Astrocyte of the hippocampus (primary cell): ENCODE data around the gene LPO.
A peak's percentile ranks its signal among the peaks of the same experiment; 100 is the strongest.

Source experiments
- DNase-seq: peaks from one replicate; pipeline ENCODE4 v3.0.0; 2011; ENCODE audit warnings: low read depth, low spot score

The LPO gene

DNA sequence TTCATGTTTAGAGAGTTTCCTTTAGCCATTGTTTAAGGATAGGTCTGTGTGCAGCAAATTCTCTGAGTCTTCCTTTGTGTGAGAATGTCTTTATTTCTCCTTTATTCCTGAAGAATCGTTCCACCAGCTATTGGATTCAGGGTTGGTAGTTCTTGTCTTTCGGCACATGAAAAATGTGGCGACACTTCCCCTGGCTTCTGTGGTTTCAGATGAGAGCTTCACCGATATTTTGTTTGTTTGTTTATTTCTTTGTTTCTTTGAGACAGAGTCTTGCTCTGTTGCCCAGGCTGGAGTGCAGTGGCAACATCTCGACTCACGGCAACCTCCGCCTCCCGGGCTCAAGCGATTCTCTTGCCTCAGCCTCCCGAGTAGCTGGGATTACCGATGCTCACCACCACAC lies 23.8 kb downstream of the LPO start:
- DNase-seq = no peak

DNA sequence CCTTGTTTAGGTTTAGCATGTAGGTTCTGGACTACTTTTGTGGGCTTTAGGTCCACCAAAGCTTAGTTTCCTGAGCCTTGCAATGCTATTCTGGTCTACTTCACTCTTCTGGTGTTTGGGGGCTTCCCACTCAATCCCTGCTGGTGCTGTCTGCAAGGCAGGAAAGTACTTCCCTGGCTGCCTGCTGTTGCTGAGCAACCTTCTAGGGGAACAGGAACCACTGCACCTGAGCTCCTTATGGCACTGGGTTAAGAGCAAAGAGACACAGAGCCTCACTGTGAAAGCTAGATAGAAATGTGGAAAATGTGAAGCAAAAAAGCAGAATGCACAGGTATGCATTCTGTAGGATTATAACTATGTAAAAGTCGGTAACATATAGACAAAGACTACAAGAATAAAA lies 25.4 kb downstream of the LPO start:
- no peak for DNase-seq

DNA sequence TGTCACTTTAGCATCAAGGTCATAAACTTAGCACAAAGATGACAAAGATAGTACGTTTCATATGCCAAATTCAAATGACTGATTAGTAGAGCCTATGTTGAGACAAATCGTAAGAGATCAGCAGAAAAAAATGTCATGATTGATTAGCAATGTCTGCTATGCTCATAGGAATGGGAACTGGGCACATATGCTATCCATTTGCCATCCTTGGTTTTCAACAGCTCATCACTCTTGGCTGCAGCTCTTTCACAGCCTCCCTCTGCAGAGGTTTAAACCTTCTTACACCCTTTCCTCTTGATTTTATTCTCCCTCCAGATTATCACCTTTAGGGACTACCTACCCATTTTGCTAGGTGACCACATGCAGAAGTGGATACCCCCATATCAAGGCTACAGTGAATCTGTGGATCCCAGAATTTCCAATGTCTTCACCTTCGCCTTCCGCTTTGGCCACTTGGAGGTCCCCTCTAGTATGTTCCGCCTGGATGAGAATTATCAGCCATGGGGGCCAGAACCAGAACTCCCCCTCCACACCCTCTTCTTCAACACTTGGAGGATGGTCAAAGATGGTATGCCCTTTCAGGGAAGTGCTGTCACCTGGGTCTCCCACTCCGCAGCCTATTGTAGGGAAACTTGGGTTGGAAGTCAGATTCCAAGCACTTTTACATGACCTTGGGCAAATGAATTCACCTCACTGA lies 26.2 kb downstream of the LPO start:
- no peak for DNase-seq

DNA sequence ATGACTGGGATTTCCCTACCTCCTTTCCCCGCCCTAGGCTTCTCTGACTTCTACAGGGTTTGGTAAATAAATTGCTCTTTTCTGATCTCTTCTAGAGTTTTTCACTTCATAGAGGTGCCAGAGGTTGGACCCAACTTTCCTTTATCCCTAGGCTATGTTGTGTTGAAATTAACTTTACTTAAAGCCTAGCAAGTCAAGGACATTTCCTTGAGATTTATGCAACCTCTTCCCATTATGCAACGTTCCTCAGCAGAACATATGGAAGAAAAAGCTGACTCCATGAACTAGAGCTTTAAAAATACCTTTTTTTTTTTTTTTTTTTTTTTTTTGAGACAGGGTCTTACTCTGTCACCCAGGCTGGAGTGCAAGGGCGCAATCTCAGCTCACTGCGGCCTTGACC lies 26.9 kb downstream of the LPO start:
- no peak for DNase-seq

DNA sequence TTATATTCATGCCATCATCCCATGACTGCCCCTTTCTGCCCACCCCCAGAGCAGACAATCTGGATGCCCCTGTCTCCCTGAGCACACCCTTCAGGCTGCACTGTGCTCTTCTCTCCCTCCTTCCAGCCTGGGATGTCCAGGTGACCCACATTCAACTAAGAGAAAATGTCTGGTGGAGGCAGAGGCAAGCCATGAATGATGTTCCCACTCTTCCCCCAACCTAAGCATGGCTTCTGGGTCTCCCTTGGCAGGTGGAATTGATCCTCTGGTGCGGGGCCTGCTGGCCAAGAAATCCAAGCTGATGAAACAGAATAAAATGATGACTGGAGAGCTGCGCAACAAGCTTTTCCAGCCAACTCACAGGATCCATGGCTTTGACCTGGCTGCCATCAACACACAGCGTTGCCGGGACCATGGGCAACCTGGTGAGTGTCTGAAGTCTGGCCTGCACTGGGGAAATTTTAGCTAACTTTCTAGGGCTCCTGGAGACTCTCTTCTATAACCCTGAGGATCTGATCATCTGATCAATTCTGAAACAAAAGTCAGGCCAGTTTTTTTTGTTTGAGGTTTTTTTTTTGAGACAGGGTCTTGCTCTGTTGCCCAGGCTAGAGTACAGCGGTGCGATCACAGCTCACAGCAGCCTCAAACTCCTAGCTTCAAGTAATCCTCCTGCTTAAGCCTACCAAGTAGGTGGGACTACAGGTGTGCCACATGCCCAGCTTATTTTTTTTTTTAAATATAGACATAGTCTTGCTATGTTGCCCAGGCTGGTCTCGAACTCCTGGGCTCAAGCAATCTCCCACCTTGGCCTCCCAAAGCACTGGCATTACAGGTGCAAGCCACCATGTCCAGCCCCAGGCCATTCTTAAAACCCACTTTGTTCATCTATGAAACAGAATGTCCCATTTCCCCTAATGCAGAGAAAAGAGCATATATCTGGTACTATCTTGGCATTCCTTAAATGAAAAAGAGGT lies 27.8 kb downstream of the LPO start:
- no peak for DNase-seq

DNA sequence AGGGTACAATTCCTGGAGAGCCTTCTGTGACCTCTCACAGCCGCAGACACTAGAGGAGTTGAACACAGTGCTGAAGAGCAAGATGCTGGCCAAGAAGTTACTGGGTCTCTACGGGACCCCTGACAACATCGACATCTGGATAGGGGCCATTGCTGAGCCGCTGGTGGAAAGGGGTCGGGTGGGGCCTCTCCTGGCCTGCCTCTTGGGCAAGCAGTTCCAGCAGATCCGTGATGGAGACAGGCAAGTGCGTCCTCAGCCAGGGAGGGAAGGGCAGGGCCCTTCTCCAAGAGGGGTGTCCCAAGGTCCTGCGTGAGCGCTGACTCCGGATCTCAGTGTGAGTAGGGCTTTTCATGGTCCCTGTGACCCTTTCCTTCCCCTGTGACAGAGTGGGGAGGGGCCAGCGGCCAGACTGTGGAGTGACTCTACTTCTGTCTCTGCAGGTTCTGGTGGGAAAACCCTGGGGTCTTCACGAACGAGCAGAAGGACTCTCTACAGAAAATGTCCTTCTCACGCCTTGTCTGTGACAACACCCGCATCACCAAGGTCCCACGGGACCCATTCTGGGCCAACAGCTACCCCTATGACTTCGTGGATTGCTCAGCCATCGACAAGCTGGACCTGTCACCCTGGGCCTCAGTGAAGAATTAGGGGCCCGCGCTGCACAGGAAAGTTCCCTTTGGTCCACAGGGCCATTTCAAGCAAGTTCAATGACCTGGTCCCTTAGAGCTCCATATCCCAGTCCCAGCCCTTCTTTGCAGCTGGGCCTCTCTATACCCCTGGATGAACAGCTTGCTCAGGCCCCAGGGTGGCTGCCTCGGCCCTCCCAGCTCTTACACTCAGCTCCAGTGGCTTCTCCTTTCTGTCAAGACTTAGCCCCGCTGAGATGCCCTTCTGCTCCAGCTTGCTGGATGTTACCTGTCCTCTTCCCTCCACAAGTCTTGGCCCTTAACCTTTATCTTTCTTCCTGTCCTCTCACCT lies 29.3 kb downstream of the LPO start:
- DNase-seq = no peak

DNA sequence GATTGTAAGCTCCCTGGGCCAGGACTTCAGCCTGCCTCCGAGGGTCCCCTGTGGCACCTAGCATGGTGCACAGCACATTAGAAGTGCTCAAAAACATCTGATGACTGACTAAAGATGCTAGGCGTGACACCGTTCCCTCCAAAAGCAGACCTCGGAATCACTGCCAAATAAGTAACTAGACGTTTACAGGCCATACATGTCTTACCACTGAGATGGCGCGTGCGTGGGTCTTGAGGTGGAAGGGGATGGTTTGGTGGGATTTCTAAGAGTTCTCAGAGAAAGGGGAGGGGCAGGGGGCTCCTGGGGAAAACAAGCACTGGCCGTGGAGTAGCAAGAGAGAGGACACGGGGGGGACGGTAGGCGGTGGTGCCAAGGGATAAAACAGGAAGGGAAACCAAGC lies 29.9 kb downstream of the LPO start:
- no peak for DNase-seq

DNA sequence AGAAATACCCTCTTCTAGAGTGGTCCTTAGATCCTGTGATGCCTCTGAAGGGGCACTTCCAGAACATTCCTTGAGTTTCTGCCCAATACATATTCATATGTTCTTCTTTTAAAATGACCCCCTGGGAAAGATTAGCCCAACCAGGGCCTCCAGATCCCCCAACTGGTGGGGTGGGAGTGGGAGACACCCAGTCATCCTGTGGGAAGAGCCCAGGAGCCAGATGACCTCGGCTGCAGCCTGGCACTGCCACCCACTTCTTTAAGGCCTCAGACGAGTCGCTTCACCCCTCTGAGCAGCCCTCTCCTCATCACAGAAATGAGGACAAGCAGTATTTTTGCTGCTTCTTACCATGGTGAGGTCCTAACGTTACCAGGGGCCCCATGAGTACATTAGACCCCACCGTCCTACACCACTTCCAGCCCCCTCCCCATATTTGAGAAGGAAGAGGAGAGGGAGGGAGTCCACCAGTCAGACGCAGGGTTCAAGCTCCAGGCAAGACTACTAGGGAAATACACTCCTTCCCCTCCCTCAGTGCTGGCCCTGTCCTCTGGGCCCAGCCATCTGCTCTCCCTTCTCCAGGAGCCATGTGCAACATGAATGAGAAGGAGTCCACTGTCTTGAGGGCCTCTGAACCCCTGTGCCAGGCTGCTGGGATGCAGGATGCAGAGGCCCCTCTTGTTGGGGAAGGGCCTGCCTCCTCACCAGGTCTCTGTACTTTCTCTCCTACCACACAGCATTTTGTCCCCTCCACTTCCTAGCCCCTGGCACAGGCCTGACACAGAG lies 30.6 kb downstream of the LPO start:
- DNase-seq = no peak

DNA sequence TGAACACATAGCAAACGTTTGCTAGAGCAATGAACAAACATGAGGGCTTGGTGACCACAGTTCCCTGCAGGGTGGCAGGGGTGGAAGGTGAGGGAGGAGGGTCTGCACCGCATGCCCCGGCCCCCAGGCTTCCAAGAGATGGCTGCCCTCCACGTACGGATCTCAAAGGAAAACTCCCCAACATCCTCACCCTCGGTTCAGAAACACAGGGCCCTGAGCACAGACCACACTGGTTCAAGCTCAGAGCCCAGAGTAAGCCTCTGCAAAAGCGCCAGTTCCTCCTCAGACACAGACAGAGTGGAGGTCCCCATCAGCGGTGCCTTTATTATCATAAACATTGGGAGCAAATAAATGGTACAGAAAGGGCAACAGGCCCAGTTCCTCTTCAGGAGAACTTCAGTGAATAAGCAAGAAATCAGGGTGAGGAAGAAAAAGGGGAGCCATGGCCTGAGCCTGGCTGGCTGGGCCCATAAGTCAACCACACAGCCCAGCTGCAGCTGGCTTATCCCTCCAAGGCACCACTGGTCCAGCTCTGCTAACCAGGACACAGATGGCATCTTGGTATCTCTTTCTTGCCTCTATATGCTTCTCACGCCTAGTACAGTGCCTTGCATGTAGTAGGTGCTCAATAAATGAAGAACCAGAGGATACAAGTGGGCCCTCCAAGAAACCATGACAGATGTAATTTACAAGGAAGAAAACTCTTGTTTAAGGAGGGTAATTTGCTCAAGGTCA lies 31.3 kb downstream of the LPO start:
- no peak for DNase-seq

DNA sequence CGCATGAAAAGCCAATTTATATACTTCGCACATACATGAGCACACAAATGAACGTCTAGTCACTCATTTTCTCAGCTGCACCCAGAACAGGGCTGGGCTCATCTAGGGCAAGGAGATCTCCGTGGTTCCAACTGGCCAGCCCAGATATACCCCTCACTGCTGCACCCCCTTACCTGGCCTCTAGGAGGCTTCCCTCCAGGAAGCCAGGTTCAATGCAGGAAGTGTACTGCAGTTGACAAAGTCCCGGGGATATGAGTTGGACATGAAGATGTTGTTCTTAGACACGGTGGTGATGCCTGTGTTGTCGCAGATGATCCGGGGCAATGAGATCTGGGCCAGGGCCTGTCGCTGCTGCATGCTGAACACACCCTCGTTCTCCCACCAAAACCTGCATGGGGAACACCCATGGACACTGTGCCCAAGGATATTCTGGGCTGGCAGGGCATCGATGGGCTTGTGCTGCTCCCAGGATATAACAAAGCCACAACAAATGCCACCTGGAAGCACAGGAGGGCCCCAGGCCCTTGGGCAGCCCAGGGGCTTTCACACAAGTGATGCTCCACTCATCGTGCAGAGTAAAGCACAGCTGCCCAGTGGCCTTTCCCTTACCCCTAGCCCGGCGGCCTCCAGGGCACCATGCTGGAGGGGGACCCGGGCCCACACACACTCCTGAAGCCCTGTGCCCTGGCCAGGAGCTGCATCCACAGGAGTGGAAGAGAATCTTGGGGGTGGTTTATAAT lies 32.3 kb downstream of the LPO start:
- DNase-seq = no peak

DNA sequence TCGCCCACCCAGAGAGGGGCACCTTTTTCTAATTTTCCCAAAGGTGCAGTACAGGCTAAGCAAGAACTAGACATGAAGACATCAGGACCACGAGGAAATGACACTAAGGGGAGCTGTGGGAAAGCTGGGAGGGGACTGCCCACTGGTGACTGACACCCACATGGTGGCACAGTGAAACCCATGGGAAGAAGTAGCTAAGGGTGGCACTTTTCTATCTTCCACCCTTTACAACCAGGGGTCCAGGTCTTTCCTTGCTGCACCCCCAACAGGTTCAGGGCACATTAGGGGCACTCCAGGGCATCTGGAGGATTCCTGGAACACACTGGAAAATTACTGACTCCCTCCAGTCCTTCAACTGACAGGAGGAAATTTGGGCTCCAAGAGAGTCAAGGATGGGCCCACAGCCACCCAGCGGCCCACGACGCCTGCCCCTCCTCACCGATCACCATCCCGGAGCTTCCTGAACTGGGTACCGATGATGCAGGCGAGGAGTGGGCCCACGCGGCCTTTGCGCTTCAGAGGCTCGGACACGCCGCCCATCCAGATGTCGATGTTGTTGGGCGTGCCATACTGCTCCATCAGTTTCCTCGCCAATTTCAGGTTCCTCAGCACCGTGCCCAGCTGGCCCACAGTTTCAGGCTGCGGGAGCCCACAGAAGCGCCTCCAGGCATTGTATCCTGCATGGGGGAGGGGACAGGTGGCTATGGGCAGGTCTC lies 33.0 kb downstream of the LPO start:
- DNase-seq = no peak

DNA sequence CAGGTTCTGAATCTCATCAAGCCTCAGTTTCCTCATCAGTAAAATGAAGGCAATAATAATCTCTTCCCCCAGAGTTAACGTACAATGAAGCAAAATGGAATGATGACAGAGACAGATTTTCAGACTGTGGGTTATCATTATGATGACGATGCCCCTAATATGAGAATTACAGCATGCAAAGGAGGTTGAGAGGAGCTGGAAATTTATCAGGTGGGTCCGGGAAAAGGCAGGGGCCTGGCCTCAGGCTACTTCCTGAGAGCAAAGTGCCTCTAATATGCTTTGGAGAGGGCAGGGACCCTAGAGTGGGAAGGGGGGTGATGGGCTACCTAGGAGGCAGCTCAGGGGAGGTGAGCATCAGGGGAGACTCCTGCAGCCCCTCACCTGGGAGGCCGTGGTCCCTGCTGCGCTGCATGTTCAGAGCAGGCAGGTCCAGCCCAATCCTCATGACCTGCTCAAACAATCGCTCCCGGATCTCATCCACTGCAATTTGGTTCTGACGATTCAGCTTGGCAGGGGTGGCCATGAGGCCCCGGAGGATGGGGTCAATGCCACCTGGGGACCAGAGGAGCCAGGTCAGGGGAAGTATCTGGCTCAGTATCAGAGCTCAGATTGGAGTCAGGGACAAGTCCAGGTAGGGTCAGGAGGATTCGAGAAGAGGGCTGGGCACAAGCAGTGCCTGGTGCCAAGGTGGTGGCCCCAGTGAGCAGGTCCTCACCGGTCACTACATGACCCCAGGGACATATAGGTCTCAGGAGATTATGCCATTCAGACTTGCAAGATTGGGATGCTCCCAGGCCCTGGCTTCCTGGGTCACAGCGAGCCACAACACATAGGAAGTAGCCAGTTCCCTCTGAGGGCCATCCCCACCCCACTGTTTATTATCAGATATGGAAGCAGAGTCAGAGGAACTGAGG lies 34.2 kb downstream of the LPO start:
- no peak for DNase-seq

DNA sequence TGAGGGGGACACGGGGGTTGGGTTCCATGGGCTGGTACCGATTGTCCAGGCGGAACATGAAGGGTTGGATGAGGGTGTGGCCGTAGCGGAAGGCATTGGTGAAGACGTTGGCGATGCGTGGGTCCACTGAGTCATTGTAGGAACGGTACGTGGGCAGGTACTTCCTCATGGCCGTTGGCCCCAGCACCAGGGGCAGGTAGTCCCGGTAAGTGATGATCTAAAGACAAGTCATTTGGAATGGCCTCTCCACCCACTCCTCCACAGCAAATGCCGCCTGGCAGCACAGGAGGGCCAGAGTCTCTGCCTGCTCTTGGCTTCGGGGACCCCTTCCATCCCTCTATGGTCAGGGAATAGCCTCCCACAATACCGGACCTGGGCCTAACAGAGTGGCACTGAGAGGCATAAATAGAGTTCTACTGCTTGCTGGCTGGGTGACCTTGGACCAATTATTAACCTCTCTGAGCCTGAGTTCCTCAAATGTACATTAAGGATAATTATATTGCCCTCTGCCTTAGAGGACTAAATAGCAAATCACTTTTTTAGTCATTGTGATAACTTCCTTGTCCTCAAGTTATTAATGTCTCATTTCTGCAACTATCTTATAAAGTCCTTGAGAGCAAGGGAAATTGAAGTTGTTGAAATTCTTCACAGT lies 35.2 kb downstream of the LPO start:
- DNase-seq = no peak

DNA sequence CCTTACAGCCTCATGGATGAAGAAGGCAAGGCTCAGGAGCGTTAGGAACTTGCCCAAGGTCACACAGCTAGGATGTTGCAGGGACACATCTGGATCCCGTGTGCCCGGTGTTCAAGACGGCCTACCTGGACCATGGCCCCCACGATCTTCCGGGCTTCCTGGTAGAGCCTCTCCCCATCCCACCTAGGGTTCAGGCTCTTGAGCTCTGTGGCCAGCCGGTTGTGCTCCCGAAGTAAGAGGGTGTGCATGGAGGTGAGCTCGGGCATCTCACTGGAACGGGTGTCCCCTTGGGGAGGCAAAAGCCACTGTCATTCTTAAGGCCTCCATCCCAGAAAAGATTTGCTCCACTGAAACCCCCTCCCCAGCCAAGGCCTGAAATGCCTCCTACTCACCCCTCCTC lies 37.0 kb downstream of the LPO start:
- DNase-seq = no peak

DNA sequence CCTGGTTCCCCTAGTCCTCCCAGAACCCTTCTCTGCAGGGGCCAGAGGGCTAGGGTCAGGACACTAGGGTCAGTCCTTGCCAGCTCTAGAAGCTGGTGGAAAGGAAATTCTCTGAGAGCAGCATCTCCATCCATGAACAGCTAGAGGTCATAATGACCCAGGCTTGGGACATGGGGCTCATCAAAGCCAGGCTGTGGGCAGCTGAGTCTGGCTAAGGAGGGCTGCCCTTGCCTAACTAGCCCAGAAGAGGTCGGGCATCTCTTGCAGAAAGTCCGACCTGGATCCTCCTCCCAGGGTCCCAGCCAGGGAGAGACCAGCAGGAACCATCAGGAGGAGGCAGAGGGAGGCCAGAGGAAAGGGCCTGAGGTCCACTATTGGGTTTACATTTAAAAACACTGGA lies 38.0 kb downstream of the LPO start:
- DNase-seq = no peak

DNA sequence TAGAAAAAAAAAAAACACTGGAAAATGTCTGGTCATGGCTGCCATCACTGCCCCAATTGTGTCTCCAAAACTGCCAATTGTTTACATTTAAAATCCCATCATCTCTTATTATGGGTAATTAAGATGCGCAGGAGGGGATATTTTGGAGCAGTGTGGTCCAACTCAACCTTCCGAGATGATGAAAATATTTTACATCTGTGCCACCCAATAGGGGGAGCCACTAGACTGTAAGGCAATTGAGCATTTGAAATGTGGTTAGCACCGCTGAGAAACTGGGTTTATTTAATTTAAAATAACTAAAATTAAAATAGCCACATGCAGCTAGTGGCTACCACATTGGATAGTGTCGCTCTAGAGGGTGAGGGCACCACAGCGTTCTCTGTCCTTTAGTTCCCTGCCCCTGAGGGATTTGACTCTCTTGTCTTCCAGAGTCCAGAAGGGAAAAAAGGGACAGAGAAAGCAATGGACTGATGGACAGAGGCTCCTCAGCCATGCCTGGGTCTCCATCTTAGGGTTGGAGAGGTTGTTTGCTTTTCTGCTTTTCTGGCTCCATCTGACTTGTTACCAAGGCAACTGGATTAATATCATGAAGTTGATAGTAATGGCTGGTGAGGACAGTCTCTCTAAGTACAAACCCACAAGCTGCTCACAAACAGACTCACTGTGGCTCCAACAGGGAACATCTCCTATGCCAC lies 38.9 kb downstream of the LPO start:
- peak; percentile 6 for DNase-seq
